GM20000 (cell line): ENCODE data around the gene CALML5.

ENCODE experiments used
- DNase-seq: peaks from one replicate; pipeline ENCODE4 v3.0.0; 2012; ENCODE audit warnings: low spot score
- CTCF ChIP-seq: IDR thresholded peaks from 2 replicates; pipeline ENCODE4 v1.5.1; 2012; ENCODE audit warnings: mild to moderate bottlenecking, control low read depth; ENCODE audit errors: extremely low read depth, missing control alignments

Gene CALML5

DNA sequence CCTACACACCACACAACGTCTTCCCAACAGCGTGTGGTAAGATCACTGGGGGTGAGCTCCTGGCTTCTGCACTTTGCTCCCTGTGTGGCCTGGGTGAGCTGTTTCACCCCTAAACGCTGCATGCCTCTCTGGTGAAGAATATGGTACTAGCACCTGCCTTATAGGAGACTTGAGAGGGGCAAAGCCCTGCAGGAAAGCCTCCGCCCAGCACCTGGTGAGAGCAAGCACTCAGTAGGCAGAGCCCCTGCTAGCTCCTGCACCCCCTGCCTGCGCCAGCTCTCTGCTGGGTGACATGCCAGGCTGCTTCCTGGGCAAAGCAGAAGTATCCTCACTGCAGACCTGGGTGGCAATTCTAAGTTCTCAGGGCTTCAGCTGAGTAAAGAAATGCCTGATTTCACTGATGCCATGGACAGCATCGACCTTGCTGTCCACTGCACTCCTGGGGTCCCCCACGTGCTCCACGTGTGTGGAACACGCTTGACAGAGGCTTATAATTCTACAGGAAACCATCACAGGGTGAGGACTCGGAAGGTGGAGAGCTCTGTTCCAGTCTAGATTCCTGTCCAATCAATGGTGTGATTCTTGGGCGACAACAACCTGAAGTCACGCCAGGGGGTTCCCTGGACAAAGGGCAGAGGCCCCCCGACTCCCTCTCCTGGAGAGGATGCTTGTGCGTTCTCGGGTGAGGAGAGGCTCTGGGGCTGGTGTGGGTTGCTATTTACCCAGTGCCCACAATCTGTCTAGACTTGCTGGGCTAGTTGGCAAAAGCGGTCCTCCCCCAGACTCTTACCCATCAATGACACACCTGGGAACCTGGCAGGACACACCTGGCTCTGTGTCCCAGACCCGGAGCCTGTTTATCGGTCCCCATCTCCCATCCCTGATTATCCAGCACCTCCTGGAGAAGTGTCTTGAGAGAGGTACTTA, 5.0 kb upstream of the CALML5 start:
- no peak for DNase-seq
- no peak for TF ChIP-seq CTCF

DNA sequence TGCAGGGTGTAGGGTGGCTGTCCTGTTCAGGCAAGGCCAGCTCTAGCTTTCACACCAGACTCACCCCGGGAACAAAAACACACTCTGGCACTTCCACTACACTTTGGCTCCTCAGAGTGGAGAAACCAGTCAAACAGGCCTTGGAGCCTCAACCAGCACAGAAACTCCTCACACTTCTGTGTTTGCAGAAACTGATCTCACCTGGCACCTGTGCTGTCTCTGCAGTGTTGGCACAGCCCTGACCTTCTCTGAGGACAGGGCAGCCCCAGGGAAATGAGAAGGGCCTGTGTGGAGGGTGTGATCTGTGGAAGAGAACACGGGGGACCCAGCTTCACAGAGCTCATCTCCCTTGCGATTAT, 4.1 kb upstream of the CALML5 start:
- no peak for TF ChIP-seq CTCF
- no peak for DNase-seq

GRCh38 chr10:5502571-5503476, 3.5 kb upstream of the CALML5 start:
- no peak for DNase-seq
- no peak for TF ChIP-seq CTCF

DNA sequence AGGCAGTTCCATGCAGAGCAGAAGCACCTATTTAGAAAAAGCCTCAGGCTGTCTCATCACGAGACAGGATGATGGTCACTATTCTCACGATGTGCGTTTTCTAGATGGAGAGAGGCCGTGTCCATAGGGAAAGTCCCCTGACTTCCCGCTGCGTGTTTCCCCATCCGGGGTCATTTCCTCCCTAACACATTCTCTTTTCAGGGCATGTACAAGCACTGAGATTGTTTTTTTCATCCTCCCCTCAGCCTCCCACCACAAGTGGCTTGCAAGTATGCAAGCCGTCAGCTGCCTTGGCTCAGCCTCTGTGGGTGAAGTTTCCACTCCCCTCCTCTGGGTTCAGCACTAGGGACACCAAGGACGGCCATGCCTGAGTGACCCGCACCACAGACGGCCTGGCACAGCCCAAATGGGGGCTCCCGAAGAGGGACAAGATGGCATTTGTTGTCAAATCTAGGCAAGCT, 2.7 kb upstream of the CALML5 start:
- no peak for DNase-seq
- TF ChIP-seq CTCF = no peak

- TF ChIP-seq CTCF = no peak
- no peak for DNase-seq
Measured at GRCh38 chr10:5500910-5501309, 1.5 kb upstream of the CALML5 start.

- TF ChIP-seq CTCF = no peak
Measured at GRCh38 chr10:5500162-5500670, 846 bp upstream of the CALML5 start.

More at GRCh38 chr10:5500162-5500670, 846 bp upstream of the CALML5 start:
- DNase-seq = no peak
